ENCODE data around the gene SPNS3.

SPNS3 gene

DNA sequence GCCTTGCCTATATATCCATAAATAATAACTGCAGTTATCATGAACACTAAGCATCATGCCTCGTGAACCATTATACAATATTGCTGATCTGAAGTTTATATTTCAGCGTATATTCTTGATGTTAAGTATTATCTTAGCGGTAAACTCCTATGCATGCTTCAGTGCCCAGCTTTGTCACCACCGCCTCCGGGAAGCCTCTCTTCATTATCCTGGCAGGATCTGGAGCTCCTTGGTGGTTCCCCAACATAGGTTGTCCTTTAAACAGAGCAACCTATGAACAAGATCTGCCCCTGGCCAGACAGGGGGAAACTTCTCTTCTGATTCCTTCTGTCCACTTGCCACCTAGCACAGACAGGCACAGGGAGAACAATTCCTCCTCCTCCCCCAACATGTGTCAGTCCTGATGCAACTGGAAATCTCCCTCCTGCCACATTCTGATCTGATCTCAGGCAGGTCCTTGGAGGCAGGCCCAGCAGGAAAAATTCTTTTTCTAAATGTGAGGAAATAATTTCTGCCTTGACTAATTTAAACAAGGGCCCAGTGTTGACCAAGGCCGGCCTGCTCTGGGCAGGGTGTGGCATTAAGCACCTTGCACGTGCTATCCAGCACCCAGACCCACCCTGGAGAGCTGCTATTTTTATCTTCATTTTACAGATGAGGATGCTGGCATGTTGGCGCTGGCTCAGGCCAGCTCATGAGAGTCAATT is 87.3 kb downstream of the SPNS3 start:
- no peak for DNase-seq (ENCODE audit: low spot score in 2 of 2)

DNA sequence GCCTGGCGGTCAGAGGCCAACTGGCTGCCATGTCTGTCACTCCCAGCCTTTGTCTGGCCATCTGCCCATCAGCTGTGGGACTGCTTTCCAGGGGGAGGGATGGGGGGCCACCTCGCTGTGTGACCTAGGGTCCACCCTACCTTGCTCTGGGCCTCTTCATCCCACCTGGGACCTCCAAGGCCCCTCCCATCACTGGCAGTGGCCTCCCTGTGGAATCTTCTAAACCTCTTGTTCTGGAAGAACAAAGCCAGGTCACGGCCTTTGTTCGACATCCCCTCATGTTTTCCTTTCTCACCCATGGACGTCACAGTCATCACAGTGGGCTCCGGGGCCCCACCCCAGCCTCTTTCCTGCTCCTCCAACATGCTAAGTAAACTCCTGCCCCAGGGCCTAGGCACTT is 88.9 kb downstream of the SPNS3 start:
- no peak for DNase-seq (ENCODE audit: low spot score in 2 of 2)
- no peak overlapping the region for H3K27ac Mint-ChIP-seq
- peaks cover 15% of the 10 kb centered on the region for H3K4me1 Mint-ChIP-seq
- H3K4me3 Mint-ChIP-seq = no peak overlapping the region
- ATAC-seq (ENCODE audit: low read depth) = no peak
- H3K36me3 Mint-ChIP-seq = no peaks in the 10 kb centered on the region
- no peaks in the 10 kb centered on the region for H3K9me3 Mint-ChIP-seq
- H3K27me3 Mint-ChIP-seq = peaks cover 1% of the 10 kb centered on the region

More for the DNA sequence above, 87.3 kb downstream of the SPNS3 start:
- no peak for ATAC-seq (ENCODE audit: low read depth)
- Mint-ChIP-seq H3K9me3 (no peaks in the 10 kb centered on the region), H3K4me1 (peaks cover 17% of the 10 kb centered on the region), H3K27ac (no peak overlapping the region), H3K36me3 (no peaks in the 10 kb centered on the region), H3K27me3 (peaks cover 1% of the 10 kb centered on the region), H3K4me3 (no peak overlapping the region)

GRCh38 chr17:4523946-4524345 is 90.2 kb downstream of the SPNS3 start:
- H3K9me3 Mint-ChIP-seq = no peaks in the 10 kb centered on the region
- no peak overlapping the region for H3K4me3 Mint-ChIP-seq
- DNase-seq (ENCODE audit: low spot score in 2 of 2) = no peak
- no peak for ATAC-seq (ENCODE audit: low read depth)
- peak overlapping the region; percentile 35 for H3K27ac Mint-ChIP-seq
- no peaks in the 10 kb centered on the region for H3K27me3 Mint-ChIP-seq
- peaks cover 10% of the 10 kb centered on the region for H3K4me1 Mint-ChIP-seq
- no peaks in the 10 kb centered on the region for H3K36me3 Mint-ChIP-seq

GRCh38 chr17:4525691-4526397 is 92.1 kb downstream of the SPNS3 start:
- Mint-ChIP-seq H3K9me3 (no peaks in the 10 kb centered on the region), H3K4me1 (peaks cover 10% of the 10 kb centered on the region), H3K27ac (no peak overlapping the region), H3K27me3 (peaks cover 3% of the 10 kb centered on the region), H3K4me3 (no peak overlapping the region), H3K36me3 (no peaks in the 10 kb centered on the region)
- ATAC-seq (ENCODE audit: low read depth) (no peak), DNase-seq (ENCODE audit: low spot score in 2 of 2) (no peak)

DNA sequence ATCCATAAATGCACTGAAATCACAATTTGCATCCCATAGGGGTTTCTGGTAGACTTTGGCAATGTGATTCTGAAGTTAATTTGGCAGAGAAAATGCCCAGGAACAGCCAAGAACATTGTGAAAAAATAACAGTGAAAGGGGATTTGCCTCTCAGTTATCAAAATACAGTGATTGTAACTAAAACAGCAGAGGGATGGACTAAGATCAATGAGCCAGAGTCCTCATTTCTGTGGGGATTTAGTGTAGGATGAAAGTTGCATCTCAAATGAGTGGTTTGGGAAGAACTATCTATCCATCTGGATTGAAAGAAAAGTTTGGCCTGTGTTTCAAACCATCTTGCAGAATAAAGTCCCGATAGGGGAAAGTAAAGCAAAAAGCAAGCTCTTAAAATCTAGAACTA is 93.4 kb downstream of the SPNS3 start:
- no peak for DNase-seq (ENCODE audit: low spot score in 2 of 2)
- no peak overlapping the region for H3K27ac Mint-ChIP-seq

DNA sequence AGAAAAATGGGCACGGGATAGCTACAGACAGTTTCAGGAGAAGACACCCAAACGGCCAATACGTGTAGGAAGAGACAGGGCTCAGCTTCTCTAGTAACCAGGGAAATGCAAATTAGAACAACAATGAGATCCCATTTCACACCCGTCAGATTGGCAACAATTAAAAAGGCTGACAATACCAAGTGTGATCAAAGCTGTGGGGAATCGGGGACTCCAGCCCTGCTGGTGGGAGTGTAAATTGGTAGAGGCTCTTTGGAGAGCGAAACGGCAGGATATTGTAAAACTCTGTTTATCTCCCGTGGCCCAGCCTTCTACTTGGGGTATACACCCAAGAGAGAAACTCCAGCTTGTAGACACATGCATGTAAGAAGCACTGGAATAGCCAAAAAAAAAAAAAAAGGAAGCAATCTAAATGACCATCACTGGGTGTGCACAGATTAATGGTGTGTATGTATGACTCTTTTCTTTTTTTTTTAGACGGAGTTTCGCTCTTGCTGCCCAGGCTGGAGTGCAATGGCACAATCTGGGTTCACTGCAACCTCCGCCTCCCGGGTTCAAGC is 93.9 kb downstream of the SPNS3 start:
- Mint-ChIP-seq H3K9me3 (no peaks in the 10 kb centered on the region), H3K36me3 (no peaks in the 10 kb centered on the region), H3K27me3 (peaks cover 7% of the 10 kb centered on the region), H3K4me1 (peaks cover 12% of the 10 kb centered on the region), H3K27ac (no peak overlapping the region), H3K4me3 (no peak overlapping the region)
- ATAC-seq (ENCODE audit: low read depth) (no peak), DNase-seq (ENCODE audit: low spot score in 2 of 2) (no peak)

More for the DNA sequence above, 93.4 kb downstream of the SPNS3 start:
- Mint-ChIP-seq H3K27me3 (peaks cover 6% of the 10 kb centered on the region), H3K36me3 (no peaks in the 10 kb centered on the region), H3K4me1 (peaks cover 12% of the 10 kb centered on the region), H3K4me3 (no peak overlapping the region), H3K9me3 (no peaks in the 10 kb centered on the region)
- no peak for ATAC-seq (ENCODE audit: low read depth)

DNA sequence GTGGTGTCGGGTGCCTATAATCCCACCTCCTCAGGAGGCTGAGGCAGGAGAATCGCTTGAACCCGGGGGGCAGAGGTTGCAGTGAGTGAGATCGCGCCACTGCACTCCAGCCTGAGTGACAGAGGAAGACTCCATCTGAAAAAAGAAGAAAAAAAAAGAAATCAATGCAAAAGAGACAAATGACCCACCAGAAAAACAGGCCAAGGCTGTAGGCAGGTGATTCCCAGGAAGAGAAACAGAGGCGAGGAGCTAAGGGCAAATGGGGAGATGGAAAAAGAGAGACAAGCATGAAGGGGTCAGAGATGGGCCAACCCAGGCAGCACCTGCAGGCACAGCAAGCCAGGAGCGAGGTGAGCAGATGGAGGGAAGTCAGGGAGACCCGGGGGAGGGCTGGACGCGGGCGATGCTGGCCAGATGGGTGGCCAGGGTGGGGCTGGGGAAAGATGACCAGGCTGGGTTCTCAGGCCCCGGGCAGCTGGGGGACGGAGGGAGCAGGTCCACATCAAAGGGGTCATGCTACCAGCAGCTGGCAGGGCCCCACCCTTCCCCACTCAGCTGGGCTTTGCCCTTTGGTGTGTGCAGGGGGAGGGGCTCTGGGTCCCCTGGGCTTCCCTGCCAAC is 95.9 kb downstream of the SPNS3 start:
- DNase-seq (ENCODE audit: low spot score in 2 of 2) (no peak), ATAC-seq (ENCODE audit: low read depth) (no peak)
- H3K27me3 Mint-ChIP-seq = peaks cover 15% of the 10 kb centered on the region
- H3K4me3 Mint-ChIP-seq = no peak overlapping the region
- H3K4me1 Mint-ChIP-seq = peaks cover 2% of the 10 kb centered on the region
- H3K9me3 Mint-ChIP-seq = no peaks in the 10 kb centered on the region
- H3K36me3 Mint-ChIP-seq = no peaks in the 10 kb centered on the region
- no peak overlapping the region for H3K27ac Mint-ChIP-seq

GRCh38 chr17:4530799-4531730 is 97.3 kb downstream of the SPNS3 start:
- H3K36me3 Mint-ChIP-seq = no peaks in the 10 kb centered on the region
- peaks cover 15% of the 10 kb centered on the region for H3K27me3 Mint-ChIP-seq
- no peak overlapping the region for H3K27ac Mint-ChIP-seq
- DNase-seq (ENCODE audit: low spot score in 2 of 2) (no peak), ATAC-seq (ENCODE audit: low read depth) (no peak)
- no peaks in the 10 kb centered on the region for H3K9me3 Mint-ChIP-seq
- no peak overlapping the region for H3K4me3 Mint-ChIP-seq
- peaks cover 5% of the 10 kb centered on the region for H3K4me1 Mint-ChIP-seq

- Mint-ChIP-seq H3K36me3 (no peaks in the 10 kb centered on the region), H3K27me3 (peaks cover 15% of the 10 kb centered on the region), H3K4me3 (no peak overlapping the region), H3K4me1 (peaks cover 11% of the 10 kb centered on the region), H3K9me3 (no peaks in the 10 kb centered on the region), H3K27ac (no peak overlapping the region)
- DNase-seq (ENCODE audit: low spot score in 2 of 2) (no peak), ATAC-seq (ENCODE audit: low read depth) (no peak)
These were observed 98.4 kb downstream of the SPNS3 start for GRCh38 chr17:4531988-4532736.

DNA sequence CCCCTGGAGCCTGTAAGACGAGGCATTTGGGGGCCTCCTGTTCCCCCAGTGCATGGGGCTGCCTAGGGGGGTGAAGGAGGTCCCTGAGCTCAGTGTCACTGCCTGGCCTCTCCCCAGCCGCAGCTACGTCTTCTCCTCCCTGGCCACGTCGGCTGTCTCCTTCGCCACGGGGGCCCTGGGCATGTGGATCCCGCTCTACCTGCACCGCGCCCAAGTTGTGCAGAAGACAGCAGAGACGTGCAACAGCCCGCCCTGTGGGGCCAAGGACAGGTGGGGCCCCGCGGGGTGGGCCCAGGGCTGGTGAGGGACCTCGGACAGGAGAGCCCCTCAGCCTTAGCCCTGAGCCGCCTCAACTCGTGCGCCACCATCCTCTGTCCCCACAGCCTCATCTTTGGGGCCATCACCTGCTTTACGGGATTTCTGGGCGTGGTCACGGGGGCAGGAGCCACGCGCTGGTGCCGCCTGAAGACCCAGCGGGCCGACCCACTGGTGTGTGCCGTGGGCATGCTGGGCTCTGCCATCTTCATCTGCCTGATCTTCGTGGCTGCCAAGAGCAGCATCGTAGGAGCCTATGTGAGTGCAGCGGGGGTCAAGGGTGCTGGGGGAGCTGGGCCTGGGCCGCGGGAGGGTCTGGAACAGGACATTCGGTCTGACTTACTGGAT is 99.3 kb downstream of the SPNS3 start:
- Mint-ChIP-seq H3K27me3 (peaks cover 15% of the 10 kb centered on the region), H3K36me3 (no peaks in the 10 kb centered on the region), H3K4me1 (peaks cover 11% of the 10 kb centered on the region), H3K4me3 (no peak overlapping the region), H3K9me3 (no peaks in the 10 kb centered on the region), H3K27ac (no peak overlapping the region)
- DNase-seq (ENCODE audit: low spot score in 2 of 2) = no peak
- ATAC-seq (ENCODE audit: low read depth) = no peak

GRCh38 chr17:4533523-4534504 is 100.1 kb downstream of the SPNS3 start:
- ATAC-seq (ENCODE audit: low read depth) = no peak
- no peaks in the 10 kb centered on the region for H3K9me3 Mint-ChIP-seq
- no peak overlapping the region for H3K4me3 Mint-ChIP-seq
- no peaks in the 10 kb centered on the region for H3K36me3 Mint-ChIP-seq
- H3K27me3 Mint-ChIP-seq = peaks cover 15% of the 10 kb centered on the region
- H3K4me1 Mint-ChIP-seq = peaks cover 11% of the 10 kb centered on the region
- DNase-seq (ENCODE audit: low spot score in 2 of 2) = no peak
- H3K27ac Mint-ChIP-seq = no peak overlapping the region

DNA sequence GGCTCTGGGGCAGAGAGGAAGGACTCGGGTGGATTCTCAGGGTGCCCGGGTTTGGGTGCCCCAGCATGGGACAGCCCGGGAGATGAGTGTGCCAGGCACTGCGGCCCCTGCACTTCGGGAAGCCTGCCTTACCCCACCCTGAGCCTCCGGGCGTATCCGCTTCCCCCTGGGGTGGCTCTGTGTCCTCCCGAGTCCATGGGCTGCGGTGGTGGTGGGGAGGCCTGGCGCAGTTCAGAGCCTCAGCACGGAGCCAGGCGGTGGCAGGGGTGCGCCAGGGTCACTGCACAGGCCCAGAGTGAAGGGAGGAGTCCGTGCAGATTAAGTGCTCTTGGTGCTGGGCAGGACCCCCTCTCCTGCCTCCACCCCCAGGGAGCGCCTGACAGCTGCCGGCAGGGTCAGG is 100.8 kb downstream of the SPNS3 start:
- Mint-ChIP-seq H3K27me3 (peaks cover 14% of the 10 kb centered on the region), H3K4me1 (peaks cover 11% of the 10 kb centered on the region), H3K36me3 (no peaks in the 10 kb centered on the region), H3K4me3 (no peak overlapping the region), H3K27ac (no peak overlapping the region), H3K9me3 (no peaks in the 10 kb centered on the region)
- DNase-seq (ENCODE audit: low spot score in 2 of 2) = no peak
- no peak for ATAC-seq (ENCODE audit: low read depth)

Data from memory B cell (primary cell).